NCI-H128 (cell line): ENCODE results near the gene CASKIN1.
"Not testable (repeated sequence)": the region's sequence is repeated elsewhere in the genome, so short reads cannot be mapped to it uniquely, and the experiment has no call there.

Experiments used
- DNase-seq: peaks from one replicate; lab custom pipeline; 2025; ENCODE audit not compliant: unreplicated experiment; lab: John Stamatoyannopoulos, UW

Gene CASKIN1

DNA sequence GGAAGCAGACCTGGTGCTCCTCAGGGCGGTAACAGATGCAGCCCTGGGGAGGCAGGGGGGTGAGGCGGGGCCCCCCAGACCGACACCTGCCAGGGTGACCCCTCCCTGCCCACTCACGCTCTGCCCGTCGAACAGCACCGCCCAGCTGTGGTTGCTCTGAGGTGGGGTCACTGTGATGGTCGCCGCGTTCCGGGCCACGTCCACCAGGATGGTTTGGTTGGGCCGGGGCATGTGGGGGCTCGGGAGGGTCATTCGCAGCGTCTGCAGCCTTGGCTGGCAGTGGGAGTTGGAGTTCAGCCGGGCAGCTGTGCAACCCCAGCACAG, 13.6 kb upstream of the CASKIN1 start:
- no peak for DNase-seq

DNA sequence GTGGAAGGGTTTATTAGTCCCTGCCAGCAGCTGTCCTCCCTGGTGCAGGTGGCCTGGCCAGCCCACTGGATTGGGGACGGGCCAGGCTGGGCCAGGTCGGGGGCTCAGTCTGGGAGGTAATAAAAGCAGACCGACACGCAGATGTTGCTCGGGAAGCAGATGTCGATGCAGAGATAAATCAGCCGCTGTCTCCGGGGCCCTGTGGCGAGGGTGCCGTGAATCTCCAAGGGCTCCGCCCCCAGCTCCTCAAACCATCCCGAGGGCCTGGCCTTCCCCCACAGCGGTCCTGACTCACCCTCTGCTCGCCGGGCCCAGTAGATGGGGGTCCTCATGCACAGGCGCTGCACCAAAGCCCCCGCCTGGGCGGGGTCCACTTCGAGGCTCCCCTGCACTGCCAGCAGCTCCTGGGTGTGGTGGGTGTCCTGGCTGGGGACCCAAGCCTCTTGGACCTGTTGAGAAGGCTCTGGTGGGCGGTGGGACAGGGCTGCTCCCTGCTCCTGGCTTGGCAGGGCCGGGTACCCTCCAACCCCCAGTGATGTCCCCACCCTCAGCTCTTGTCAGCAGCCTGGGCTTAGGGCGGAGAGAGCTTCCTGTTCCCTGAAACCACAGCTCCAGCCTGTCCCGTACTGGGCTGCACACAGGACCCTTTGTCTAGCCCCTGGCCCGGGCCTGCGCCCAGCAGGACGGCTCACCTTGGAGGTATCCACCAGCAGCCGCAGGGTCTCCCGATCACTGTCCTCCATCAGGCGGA, 13.0 kb upstream of the CASKIN1 start:
- DNase-seq: no peak

GRCh38 chr16:2208772-2209171, 12.4 kb upstream of the CASKIN1 start:
- DNase-seq: no peak

DNA sequence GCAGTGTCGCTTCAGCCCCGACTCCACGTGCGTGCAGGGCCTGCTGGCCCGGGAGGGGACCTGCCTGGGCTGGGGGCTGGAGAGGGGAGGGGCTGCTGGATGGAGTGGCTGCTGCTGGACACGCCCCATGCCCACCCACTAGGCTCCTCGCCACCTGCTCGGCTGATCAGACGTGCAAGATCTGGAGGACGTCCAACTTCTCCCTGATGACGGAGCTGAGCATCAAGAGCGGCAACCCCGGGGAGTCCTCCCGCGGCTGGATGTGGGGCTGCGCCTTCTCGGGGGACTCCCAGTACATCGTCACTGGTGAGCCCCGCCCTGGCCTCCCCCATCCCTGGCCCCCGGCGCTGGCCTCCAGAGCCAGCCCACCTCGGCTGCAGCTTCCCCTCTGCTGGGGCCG, 11.9 kb upstream of the CASKIN1 start:
- DNase-seq: no peak

DNA sequence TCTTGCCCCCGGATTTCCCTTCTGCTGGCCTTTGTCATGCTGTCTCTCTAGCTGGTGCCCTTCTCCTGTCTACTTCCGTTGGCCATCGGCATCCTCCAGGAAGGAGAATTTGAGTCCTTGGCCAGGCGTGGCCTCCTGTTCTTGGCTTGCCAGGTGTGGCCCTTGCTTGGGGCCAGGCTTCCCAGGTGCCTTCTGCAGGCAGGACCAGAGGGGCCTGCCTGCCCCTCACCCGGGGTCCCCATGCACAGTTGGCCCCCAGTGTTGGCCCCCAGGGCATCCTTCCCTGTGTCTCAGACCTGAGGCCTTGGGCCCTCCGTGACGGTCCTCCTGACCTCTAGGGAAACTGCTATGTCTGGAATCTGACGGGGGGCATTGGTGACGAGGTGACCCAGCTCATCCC, 11.5 kb upstream of the CASKIN1 start:
- no peak for DNase-seq

DNA sequence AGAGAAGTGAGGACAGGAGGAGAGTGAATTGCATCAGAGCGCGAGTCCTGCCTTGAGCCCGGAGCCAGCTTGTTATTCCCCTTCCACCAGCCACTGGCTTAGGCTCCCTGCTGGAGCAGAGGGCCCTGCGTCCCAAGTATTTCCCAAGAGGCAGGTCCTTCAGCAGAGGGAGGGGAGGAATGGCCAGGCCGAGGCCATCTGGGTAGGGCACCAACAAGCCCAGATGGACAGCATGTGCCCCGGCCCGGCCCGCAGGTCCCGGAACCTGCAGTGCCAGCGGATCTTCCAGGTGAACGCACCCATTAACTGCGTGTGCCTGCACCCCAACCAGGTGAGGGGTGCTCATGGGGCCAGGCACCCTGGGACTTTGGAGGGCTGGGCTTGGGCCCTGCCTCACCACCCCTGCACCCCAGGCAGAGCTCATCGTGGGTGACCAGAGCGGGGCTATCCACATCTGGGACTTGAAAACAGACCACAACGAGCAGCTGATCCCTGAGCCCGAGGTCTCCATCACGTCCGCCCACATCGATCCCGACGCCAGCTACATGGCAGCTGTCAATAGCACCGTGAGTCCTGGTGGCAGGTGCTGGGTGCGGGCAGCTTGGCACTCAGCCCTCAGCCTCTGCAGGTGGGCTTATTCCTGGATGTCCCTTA, 10.5 kb upstream of the CASKIN1 start:
- no peak for DNase-seq

DNA sequence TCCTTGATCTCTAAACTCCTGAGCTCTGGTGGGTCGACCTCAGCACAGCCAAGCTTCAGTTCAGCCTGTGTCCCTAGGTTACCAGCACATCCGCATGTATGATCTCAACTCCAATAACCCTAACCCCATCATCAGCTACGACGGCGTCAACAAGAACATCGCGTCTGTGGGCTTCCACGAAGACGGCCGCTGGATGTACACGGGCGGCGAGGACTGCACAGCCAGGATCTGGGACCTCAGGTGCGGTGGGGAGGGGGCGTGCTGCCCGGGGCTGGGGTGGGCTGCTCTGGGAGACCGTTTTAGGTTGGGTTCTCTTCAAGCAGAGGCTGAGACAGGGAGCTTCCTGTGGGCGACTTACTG, 10.0 kb upstream of the CASKIN1 start:
- no peak for DNase-seq

GRCh38 chr16:2205967-2206313, 9.5 kb upstream of the CASKIN1 start:
- no peak for DNase-seq

DNA sequence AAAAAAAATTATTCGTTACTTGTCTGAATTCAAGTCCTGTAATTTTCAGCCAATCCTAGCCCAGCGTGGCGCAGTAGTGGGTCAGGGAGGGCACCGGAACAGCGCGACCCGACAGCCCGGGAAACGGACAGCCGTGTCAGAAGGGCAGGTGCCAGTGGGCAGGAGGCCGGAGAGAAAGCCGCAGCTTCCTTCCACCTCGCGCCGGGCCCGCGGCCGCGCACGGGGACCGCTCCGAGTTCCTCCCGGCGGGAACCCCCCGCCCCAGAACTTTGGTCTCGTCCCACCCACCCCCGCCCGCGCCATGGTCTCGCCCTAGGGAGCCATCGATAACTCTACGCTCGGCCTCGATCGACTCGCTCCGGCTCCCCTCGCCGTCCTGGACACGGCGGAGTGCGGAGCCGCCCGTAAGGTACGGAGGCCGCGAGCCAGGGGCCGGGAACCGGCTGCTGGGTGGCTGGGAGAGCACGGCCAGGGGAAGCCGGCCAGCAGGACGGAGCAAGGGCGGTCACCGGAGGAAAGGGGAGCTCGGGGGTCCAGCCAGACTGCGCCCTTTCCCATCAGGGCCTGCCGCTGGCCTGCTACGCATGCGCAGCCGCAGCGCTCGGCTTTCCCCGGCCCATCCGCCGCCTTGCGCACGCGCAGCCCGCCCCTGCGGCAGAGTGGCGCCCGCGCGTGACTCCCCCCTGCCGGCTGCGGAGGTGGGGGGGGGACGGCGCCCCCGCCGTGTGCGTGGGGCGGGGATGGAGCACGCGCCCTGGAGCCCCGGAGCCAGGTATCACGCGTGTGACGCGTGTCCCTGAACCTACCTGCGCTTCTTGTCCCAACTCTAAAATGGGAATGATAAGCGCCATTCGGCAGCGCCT, 8.9 kb upstream of the CASKIN1 start, which contains the start of gene MLST8:
Gene MLST8, plus strand, starts transcription at position 351 of the 863 bp plus-strand sequence. CDS start 632 bp downstream, outside the sequence.
- DNase-seq: peak; percentile 64

- no peak for DNase-seq
These were observed 8.2 kb upstream of the CASKIN1 start for GRCh38 chr16:2204416-2205103.

GRCh38 chr16:2203119-2203688, 6.8 kb upstream of the CASKIN1 start:
- DNase-seq: not testable (repeated sequence)

GRCh38 chr16:2200313-2200712, 3.9 kb upstream of the CASKIN1 start:
- DNase-seq: no peak

DNA sequence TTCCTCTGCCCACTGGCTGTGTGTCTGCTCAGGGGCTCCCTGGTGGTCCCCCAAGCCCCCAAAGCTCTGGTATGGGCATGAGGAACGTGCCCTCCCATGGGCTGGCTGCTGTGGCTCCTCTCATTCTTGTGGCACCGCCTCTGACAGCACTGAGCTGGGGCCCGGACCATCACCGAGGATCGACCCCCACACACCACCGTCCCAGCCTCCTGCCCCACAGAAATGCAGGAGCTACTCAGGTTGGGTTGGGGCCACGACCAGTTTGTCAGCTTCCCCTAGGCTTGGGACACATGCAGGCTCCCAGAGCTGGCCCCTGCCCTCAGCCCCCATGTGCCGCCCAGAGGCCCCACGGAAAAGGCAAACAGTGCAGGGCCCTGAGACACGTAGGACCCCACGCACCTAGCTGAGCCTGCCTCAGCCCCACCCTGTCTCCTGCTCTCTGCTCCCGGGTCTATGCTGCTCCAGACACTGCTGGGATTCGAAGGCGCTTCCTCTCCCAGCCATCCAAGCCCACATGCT, 3.3 kb upstream of the CASKIN1 start:
- DNase-seq: no peak

DNA sequence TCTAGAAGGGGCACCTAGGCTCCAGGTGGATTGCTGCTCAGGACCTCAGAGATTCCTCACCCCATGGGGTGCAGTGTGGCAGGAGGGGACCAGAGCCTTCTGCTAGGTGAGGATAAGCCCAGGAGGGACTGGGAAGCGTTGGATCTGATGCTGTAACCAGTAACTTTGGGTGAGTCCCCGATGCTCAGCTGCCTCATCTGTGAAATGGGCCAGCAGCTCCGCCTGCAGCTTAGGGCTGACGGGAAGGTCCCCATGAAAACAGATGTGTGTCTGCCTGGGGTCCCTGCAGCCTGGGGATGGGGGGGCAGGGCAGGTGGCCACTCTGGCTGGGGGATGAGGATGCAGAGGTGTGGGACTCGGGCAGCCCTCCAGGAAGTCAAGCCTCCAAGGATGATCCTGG, 2.7 kb upstream of the CASKIN1 start:
- no peak for DNase-seq

DNA sequence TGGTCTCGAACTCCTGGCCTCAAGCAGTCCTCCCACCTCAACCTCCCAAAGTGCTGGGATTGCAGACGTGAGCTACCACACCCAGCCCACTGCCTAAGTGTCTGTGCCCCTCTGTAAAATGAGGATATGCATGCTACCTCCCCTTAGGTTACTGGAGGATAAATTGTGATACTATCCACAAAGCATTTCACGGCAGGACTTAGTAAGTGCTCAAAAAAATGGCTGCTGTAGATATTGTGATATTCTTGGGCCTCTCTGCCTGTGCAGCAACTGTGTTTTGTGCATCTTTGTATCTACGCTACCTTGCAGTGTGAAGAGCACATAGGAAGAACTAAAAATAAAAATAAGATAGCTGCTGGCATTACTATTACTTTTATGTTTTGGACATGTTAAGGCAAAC, 1.9 kb upstream of the CASKIN1 start:
- no peak for DNase-seq

DNA sequence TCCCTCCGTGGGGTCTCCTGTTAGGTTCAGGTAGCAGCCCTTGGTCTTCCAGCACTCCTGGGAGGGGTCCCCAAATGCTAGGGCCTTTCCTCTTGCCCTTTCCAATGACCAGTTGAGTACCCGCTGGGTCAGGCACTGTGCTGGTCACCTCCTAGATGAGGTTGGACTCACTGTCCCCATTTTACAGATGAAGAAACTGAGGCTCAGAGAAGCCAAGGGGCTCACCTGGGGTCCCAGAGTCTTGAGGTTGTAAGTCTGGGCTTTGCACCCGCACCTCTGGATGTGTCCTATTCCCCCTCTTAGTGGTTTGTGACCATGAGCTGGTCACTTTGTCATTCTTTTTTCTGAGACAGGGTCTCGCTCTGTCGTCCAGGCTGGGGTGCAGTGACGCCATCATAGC, 1.4 kb upstream of the CASKIN1 start:
- DNase-seq: no peak

GRCh38 chr16:2196981-2197511, 641 bp upstream of the CASKIN1 start:
- DNase-seq: no peak

DNA sequence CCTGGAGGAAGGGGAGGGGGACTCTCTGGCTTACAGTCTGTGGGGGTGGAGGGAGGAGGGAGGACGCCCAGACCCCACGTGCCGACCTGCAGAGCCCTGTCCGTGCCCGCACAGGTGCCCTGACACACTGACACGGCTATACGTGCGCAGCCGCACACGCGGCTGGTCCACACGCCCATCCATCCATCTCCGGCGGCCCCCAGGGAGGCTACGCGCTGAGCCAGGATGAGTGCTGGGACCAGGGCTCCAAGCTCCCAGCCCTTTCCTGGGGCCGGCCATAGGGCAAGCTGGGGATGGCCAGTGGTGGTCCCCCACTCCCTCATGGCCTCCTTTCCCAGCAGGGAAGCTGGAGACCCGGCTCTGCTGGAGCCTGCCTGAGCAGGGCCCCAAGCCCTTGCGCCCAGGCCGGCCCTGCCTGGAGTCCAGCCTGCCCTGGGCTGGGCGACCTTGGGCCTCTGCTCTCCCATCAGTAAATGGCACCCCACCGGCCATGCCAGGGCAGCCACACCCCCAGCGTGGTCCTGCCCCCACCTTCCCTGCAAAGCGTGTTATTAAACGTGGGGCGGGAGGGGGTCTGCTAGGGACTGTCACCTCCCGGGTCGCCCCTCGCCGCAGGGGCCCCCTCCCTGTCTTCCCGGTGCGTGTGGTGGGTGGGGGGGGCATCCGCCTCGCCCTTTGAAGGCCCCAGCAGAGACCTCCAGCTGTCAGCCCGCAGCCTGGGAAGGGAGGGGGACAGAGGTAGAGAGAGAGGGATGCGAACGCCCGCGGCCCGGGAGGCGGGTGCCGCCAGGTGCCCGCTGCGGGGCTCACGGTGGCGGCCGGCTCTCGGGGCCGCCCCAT, 863 bp downstream of the CASKIN1 start:
- no peak for DNase-seq

DNA sequence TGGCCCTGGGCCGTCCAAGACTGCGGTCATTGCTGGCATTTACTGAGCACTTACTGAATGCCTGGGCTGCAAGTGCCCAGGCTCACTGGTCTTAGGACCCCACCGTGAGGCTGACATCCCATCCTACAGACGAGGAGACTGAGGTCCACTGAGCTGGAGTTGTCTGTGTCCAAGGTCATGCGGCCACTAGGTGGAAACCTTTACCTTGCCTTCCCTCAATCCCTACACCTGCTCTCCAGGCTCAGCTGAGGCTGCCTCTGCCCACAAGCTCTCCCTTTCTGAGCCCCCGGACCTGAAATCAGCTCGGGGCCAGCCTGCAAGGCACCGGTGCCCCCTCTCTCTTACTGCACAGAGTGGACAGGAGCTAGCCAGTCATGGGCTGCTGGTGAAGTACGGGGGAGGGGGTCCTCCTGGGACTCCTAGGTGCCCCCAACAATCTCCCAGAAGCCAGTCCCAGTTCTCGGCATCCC, 1.5 kb downstream of the CASKIN1 start:
- no peak for DNase-seq
